ENCODE data around the gene BTG1. TPM values are rescaled to one million over a fixed set of nuclear protein-coding genes. Genes with fewer than 3 reads are reported as not detected.

BTG1 gene
- total RNA-seq, 1 experiment from 2014 or later = 26.7 TPM

DNA sequence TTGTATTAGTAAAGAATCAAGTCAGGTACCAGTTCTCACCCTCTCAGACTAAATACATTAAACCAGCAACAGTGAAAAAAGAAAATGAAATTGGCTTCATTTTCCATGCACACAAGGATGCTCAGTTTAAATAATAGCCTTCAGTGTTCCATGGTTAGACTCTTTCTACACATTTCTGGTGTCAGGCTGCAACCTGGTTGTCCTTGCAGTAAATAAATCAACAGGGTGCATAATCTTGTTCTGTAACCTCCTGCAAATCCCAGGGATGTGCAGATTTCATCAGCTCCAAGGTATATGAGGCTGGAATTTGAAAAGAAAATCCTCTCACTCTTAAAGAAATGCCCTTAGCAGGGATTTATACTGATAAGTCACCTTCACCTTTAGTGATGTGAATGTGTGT lies 46.7 kb upstream of the BTG1 start (continued):
- TF ChIP-seq ZNF532 (CRISPR knock-in tag; IDR thresholded peaks at IDR 0.05; ENCODE audit: borderline replicate concordance) = no peak

- peaks cover 4% of the 10 kb centered on the region for H3K9me3 Mint-ChIP-seq
- ATAC-seq (no peak), DNase-seq (ENCODE audit: low spot score) (no peak)
- peaks cover 14% of the 10 kb centered on the region for H3K4me1 Mint-ChIP-seq
- no peaks in the 10 kb centered on the region for H3K27me3 Mint-ChIP-seq (ENCODE audit: low read depth)
- ChIA-PET POLR2A (no interaction called here), CTCF (no interaction called here)
- H3K4me3 Mint-ChIP-seq = no peak overlapping the region
- H3K27ac Mint-ChIP-seq = no peak overlapping the region
- no peak for TF ChIP-seq USF1 (CRISPR knock-in tag; IDR thresholded peaks at IDR 0.05)
- TF ChIP-seq ZNF416 (CRISPR knock-in tag; IDR thresholded peaks at IDR 0.05) = no peak
- no peak for TF ChIP-seq ATF6 (CRISPR knock-in tag; IDR thresholded peaks at IDR 0.05)
- no peak for TF ChIP-seq IRF2 (CRISPR knock-in tag; IDR thresholded peaks at IDR 0.05; ENCODE audit: borderline replicate concordance, low read depth)
- TF ChIP-seq ZNF281 (CRISPR knock-in tag; IDR thresholded peaks at IDR 0.05) = no peak
- no peak for TF ChIP-seq NR2C2 (CRISPR knock-in tag; IDR thresholded peaks at IDR 0.05)
- no peak for TF ChIP-seq RORB (CRISPR knock-in tag; IDR thresholded peaks at IDR 0.05)
- TF ChIP-seq FOXK1 (CRISPR knock-in tag; IDR thresholded peaks at IDR 0.05) = no peak
- TF ChIP-seq ZNF263 (CRISPR knock-in tag; IDR thresholded peaks at IDR 0.05; ENCODE audit: low read depth) = no peak
- no peak for TF ChIP-seq CREM (CRISPR knock-in tag; IDR thresholded peaks at IDR 0.05)
- TF ChIP-seq PRDM15 (CRISPR knock-in tag; IDR thresholded peaks at IDR 0.05) = no peak
- TF ChIP-seq ERG (CRISPR knock-in tag; IDR thresholded peaks at IDR 0.05) = no peak
- peaks cover under 1% of the 10 kb centered on the region; the same call in 1 of the 2 replicates for H3K36me3 Mint-ChIP-seq
Measured at GRCh38 chr12:92191061-92191460, 45.4 kb upstream of the BTG1 start.
